ENCODE results near the gene PRUNE2. TPM values are rescaled to one million over a fixed set of nuclear protein-coding genes. Genes with fewer than 3 reads are reported as not detected.

Gene PRUNE2
- total RNA-seq, 1 donor = 80.0 TPM

GRCh38 chr9:76570826-76571225 lies 335.1 kb downstream of the PRUNE2 start:
- H3K4me2 ChIP-seq (ENCODE audit: insufficient read depth, low read length) = peak overlapping the region; percentile 84
- peaks cover 5% of the 10 kb centered on the region for H3K9me3 ChIP-seq (ENCODE audit: low read depth, low read length)
- no peaks in the 10 kb centered on the region for H4K20me1 ChIP-seq (ENCODE audit: insufficient read depth, low read length)
- peak overlapping the region; percentile 66 for H3K4me3 ChIP-seq (ENCODE audit: insufficient read depth, low read length)
- H3K4me1 ChIP-seq (ENCODE audit: insufficient read depth, low read length) = peaks cover 12% of the 10 kb centered on the region
- no peaks in the 10 kb centered on the region for H3K79me2 ChIP-seq (ENCODE audit: insufficient read depth, low read length)
- DNase-seq (ENCODE audit: insufficient read length, low spot score, missing footprints) = no peak
- H3K27me3 ChIP-seq (ENCODE audit: insufficient read depth, low read length) = no peaks in the 10 kb centered on the region
- H3K36me3 ChIP-seq (ENCODE audit: insufficient read depth, low read length) = no peaks in the 10 kb centered on the region
- H2AFZ ChIP-seq (ENCODE audit: low read length) = peak overlapping the region; percentile 69
- H3K27ac ChIP-seq (ENCODE audit: low read depth, low read length) = peak overlapping the region; percentile 60
- no peak for TF ChIP-seq CTCF (IDR thresholded peaks at IDR 0.05; ENCODE audit: extremely low read depth, low read depth, low read length)

GRCh38 chr9:76567086-76567485 lies 338.8 kb downstream of the PRUNE2 start:
- no peak for DNase-seq (ENCODE audit: insufficient read length, low spot score, missing footprints)
- TF ChIP-seq CTCF (IDR thresholded peaks at IDR 0.05; ENCODE audit: extremely low read depth, low read depth, low read length) = no peak
- Histone ChIP-seq H3K36me3 (ENCODE audit: insufficient read depth, low read length) (no peaks in the 10 kb centered on the region), H3K4me3 (ENCODE audit: insufficient read depth, low read length) (no peak overlapping the region), H3K27me3 (ENCODE audit: insufficient read depth, low read length) (no peaks in the 10 kb centered on the region), H3K9me3 (ENCODE audit: low read depth, low read length) (peaks cover 5% of the 10 kb centered on the region), H3K27ac (ENCODE audit: low read depth, low read length) (no peak overlapping the region), H3K4me2 (ENCODE audit: insufficient read depth, low read length) (no peak overlapping the region), H4K20me1 (ENCODE audit: insufficient read depth, low read length) (no peaks in the 10 kb centered on the region), H3K4me1 (ENCODE audit: insufficient read depth, low read length) (peaks cover 24% of the 10 kb centered on the region), H3K79me2 (ENCODE audit: insufficient read depth, low read length) (no peaks in the 10 kb centered on the region), H2AFZ (ENCODE audit: low read length) (no peak overlapping the region)

- Histone ChIP-seq H3K36me3 (ENCODE audit: insufficient read depth, low read length) (no peaks in the 10 kb centered on the region), H3K9me3 (ENCODE audit: low read depth, low read length) (no peaks in the 10 kb centered on the region), H3K27me3 (ENCODE audit: insufficient read depth, low read length) (no peaks in the 10 kb centered on the region), H3K79me2 (ENCODE audit: insufficient read depth, low read length) (no peaks in the 10 kb centered on the region), H3K4me1 (ENCODE audit: insufficient read depth, low read length) (peaks cover 51% of the 10 kb centered on the region), H3K27ac (ENCODE audit: low read depth, low read length) (no peak overlapping the region), H3K4me2 (ENCODE audit: insufficient read depth, low read length) (no peak overlapping the region), H3K4me3 (ENCODE audit: insufficient read depth, low read length) (no peak overlapping the region), H4K20me1 (ENCODE audit: insufficient read depth, low read length) (no peaks in the 10 kb centered on the region), H2AFZ (ENCODE audit: low read length) (no peak overlapping the region)
- TF ChIP-seq CTCF (IDR thresholded peaks at IDR 0.05; ENCODE audit: extremely low read depth, low read depth, low read length) = no peak
- no peak for DNase-seq (ENCODE audit: insufficient read length, low spot score, missing footprints)
These were observed 341.6 kb downstream of the PRUNE2 start for GRCh38 chr9:76564297-76564696.

- Histone ChIP-seq H4K20me1 (ENCODE audit: insufficient read depth, low read length) (no peaks in the 10 kb centered on the region), H2AFZ (ENCODE audit: low read length) (no peak overlapping the region), H3K4me3 (ENCODE audit: insufficient read depth, low read length) (no peak overlapping the region), H3K4me2 (ENCODE audit: insufficient read depth, low read length) (peak overlapping the region; percentile 39), H3K27ac (ENCODE audit: low read depth, low read length) (peak overlapping the region; percentile 83), H3K79me2 (ENCODE audit: insufficient read depth, low read length) (no peaks in the 10 kb centered on the region), H3K4me1 (ENCODE audit: insufficient read depth, low read length) (peaks cover 69% of the 10 kb centered on the region), H3K27me3 (ENCODE audit: insufficient read depth, low read length) (no peaks in the 10 kb centered on the region), H3K9me3 (ENCODE audit: low read depth, low read length) (no peaks in the 10 kb centered on the region), H3K36me3 (ENCODE audit: insufficient read depth, low read length) (no peaks in the 10 kb centered on the region)
- TF ChIP-seq CTCF (IDR thresholded peaks at IDR 0.05; ENCODE audit: extremely low read depth, low read depth, low read length) = no peak
- peak; percentile 69 for DNase-seq (ENCODE audit: insufficient read length, low spot score, missing footprints)
These were observed 343.4 kb downstream of the PRUNE2 start for GRCh38 chr9:76562511-76562911.

Measured in osteoblast (primary cell).